ENCODE results near the gene MAGI1.

MAGI1 gene

DNA sequence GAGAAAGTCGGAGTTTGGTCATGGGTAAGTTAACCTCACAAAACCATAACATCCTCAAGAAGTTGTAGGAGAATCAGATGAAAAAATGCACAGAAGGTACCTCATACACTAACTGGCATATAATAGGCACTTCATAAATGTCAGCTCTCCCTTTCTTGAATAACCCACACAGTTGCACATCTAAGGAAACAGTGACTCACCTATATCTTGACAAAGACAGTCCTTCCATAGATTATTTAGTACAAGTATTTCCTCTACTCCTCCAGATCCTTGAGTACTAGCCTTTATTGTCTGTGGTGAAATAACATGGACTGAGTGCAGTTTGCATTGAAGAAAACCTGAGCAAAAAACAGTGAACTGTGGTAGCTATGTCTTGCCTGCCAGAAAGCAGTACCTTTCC is 46.6 kb downstream of the MAGI1 start:
- ChIA-PET POLR2A (no interaction called here), CTCF (no interaction called here)
- no peak for DNase-seq (ENCODE audit: extremely low spot score)
- no peak for TF ChIP-seq L3MBTL2 (conservative IDR thresholded peaks at IDR 0.05)
- no peak for TF ChIP-seq SP1 (IDR thresholded peaks at IDR 0.05)
- TF ChIP-seq FOXA1 (IDR thresholded peaks at IDR 0.05): no peak
- TF ChIP-seq, protein P1, sequence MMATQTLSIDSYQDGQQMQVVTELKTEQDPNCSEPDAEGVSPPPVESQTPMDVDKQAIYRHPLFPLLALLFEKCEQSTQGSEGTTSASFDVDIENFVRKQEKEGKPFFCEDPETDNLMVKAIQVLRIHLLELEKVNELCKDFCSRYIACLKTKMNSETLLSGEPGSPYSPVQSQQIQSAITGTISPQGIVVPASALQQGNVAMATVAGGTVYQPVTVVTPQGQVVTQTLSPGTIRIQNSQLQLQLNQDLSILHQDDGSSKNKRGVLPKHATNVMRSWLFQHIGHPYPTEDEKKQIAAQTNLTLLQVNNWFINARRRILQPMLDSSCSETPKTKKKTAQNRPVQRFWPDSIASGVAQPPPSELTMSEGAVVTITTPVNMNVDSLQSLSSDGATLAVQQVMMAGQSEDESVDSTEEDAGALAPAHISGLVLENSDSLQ (IDR thresholded peaks at IDR 0.05): no peak
- TF ChIP-seq FOXK2 (IDR thresholded peaks at IDR 0.05): no peak
- no peak for TF ChIP-seq NFRKB (IDR thresholded peaks at IDR 0.05)
- TF ChIP-seq LEF1 (IDR thresholded peaks at IDR 0.05; ENCODE audit: borderline replicate concordance): no peak
- no peak for TF ChIP-seq BHLHE40 (IDR thresholded peaks at IDR 0.05; ENCODE audit: borderline replicate concordance)
- no peak for TF ChIP-seq ZNF384 (IDR thresholded peaks at IDR 0.05)
- TF ChIP-seq ARNT (IDR thresholded peaks at IDR 0.05): no peak
- no peak for TF ChIP-seq FOXM1 (IDR thresholded peaks at IDR 0.05; ENCODE audit: borderline replicate concordance)
- TF ChIP-seq TARDBP (IDR thresholded peaks at IDR 0.05): no peak
- TF ChIP-seq SUZ12 (IDR thresholded peaks at IDR 0.05): no peak
- TF ChIP-seq ELF4 (IDR thresholded peaks at IDR 0.05): no peak
- no peak for TF ChIP-seq CTBP1 (IDR thresholded peaks at IDR 0.05; ENCODE audit: borderline replicate concordance)
- no peak for TF ChIP-seq HDGF (IDR thresholded peaks at IDR 0.05; ENCODE audit: borderline replicate concordance)

DNA sequence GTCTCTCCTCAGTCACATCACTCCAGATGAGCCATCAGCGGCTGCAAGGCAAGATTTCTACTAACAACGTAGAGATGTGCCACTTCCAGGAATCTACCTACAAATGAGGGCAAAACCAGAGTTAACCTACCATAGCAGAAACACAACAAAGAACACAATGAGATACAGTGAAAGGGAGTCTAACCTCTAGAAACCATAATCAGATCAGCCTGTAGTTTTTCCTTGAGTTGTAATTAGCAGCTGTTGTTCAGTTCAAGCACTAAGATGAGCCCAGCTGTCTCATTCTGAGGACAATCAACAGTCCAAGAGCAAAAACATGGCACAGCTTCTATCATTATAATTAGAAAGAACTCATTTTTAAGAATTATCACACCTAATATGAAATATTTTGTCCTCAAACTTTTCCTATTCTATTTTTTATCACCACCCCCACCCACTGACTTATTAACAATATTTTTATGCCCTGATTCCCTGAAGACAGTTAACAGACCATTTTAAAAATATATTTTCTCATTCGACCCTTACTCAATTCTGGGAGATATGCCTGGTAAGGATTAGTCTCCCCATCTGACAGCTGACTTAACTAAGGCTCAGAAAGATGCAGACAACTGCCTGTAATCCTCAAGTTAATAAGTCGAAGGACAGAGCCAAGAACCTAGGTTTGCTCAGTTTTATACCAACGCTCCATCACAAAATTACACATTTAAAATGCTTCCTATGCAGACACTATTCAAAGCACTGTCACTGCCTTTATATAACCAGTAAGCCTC is 50.1 kb downstream of the MAGI1 start:
- DNase-seq (ENCODE audit: extremely low spot score): no peak
- TF ChIP-seq, protein P1 (IDR thresholded peaks at IDR 0.05): no peak
- TF ChIP-seq FOXM1 (IDR thresholded peaks at IDR 0.05; ENCODE audit: borderline replicate concordance): no peak
- no peak for TF ChIP-seq CTBP1 (IDR thresholded peaks at IDR 0.05; ENCODE audit: borderline replicate concordance)
- no peak for TF ChIP-seq FOXA1 (IDR thresholded peaks at IDR 0.05)
- TF ChIP-seq TARDBP (IDR thresholded peaks at IDR 0.05): no peak
- TF ChIP-seq NFRKB (IDR thresholded peaks at IDR 0.05): no peak
- no peak for TF ChIP-seq SP1 (IDR thresholded peaks at IDR 0.05)
- no peak for TF ChIP-seq ZNF384 (IDR thresholded peaks at IDR 0.05)
- no peak for TF ChIP-seq L3MBTL2 (conservative IDR thresholded peaks at IDR 0.05)
- TF ChIP-seq ARNT (IDR thresholded peaks at IDR 0.05): no peak
- no peak for TF ChIP-seq BHLHE40 (IDR thresholded peaks at IDR 0.05; ENCODE audit: borderline replicate concordance)
- ChIA-PET POLR2A (no interaction called here), CTCF (no interaction called here)

DNA sequence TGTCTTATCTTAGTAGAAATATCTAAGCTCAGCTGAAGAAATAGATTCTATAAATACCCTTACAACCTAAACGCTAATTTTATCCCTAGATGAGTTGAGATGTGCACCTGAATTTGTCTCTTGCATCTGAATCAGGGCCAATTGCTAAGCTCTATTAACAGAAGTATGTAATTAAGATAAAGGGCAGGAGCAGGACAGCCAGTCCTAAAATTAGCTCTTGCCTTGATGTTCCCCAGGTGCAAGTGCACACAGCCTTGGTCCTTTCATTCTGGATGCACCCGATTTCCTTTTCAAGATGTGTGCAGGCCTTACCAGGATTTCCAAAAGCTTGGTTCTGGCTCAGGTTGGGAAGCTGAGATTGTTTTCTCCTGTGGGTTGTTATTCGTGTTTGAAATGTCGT is 52.4 kb downstream of the MAGI1 start:
- CTCF ChIA-PET: no interaction called here
- no peak for TF ChIP-seq LEF1 (IDR thresholded peaks at IDR 0.05; ENCODE audit: borderline replicate concordance)
- TF ChIP-seq ZNF384 (IDR thresholded peaks at IDR 0.05): no peak
- no peak for TF ChIP-seq SP1 (IDR thresholded peaks at IDR 0.05)
- no peak for TF ChIP-seq FOXM1 (IDR thresholded peaks at IDR 0.05; ENCODE audit: borderline replicate concordance)
- no peak for TF ChIP-seq CTBP1 (IDR thresholded peaks at IDR 0.05; ENCODE audit: borderline replicate concordance)
- TF ChIP-seq ARNT (IDR thresholded peaks at IDR 0.05): no peak
- POLR2A ChIA-PET: no interaction called here
- no peak for DNase-seq (ENCODE audit: extremely low spot score)

DNA sequence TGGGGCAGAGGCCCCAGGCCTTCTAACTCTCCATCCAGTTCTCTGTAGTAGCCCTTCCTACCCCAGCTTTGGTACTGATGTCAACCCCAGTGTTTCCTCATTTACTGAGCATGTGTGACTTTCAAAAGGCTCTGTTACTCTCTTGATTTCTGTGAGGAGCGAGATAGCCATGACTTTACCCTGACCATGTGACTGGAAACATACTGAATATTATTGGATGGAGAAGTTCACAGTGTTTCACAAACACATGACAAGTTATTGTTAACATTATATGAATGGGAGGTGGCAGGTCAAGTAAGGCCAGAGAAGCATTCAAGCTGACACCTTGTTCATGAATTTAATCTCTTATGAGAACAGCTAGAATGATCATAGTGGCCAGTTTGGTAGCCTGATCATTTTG is 53.7 kb downstream of the MAGI1 start:
- DNase-seq (ENCODE audit: extremely low spot score): no peak
- ChIA-PET POLR2A (no interaction called here), CTCF (no interaction called here)
- TF ChIP-seq FOXA1 (IDR thresholded peaks at IDR 0.05) (no peak), ZNF384 (IDR thresholded peaks at IDR 0.05) (no peak), FOXM1 (IDR thresholded peaks at IDR 0.05; ENCODE audit: borderline replicate concordance) (no peak), SUZ12 (IDR thresholded peaks at IDR 0.05) (no peak), HDGF (IDR thresholded peaks at IDR 0.05; ENCODE audit: borderline replicate concordance) (no peak), NFRKB (IDR thresholded peaks at IDR 0.05) (no peak), CTBP1 (IDR thresholded peaks at IDR 0.05; ENCODE audit: borderline replicate concordance) (no peak), FOXK2 (IDR thresholded peaks at IDR 0.05) (no peak), L3MBTL2 (conservative IDR thresholded peaks at IDR 0.05) (no peak), BHLHE40 (IDR thresholded peaks at IDR 0.05; ENCODE audit: borderline replicate concordance) (no peak), ELF4 (IDR thresholded peaks at IDR 0.05) (no peak)

DNA sequence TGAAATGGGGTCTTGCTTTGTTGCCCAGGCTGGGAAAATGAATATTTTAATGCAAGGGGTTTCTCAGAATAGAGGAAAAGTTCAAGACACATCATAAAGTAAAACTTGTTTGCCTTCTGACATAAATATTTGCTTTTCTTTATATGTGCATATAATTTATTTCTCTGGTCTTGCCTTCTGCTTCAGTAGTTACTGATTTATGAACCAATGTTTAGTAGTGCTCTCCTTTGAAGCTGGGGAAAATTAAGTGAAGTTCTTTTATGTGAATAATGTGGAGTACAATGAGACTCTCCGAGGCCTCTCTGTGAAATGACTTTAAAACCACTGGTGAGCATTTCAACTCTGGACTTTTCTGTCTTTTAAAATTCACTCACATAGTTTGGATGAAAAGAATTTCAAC is 55.6 kb downstream of the MAGI1 start:
- DNase-seq (ENCODE audit: extremely low spot score): no peak
- TF ChIP-seq FOXM1 (IDR thresholded peaks at IDR 0.05; ENCODE audit: borderline replicate concordance) (no peak), SP1 (IDR thresholded peaks at IDR 0.05) (no peak), FOXK2 (IDR thresholded peaks at IDR 0.05) (no peak), HDGF (IDR thresholded peaks at IDR 0.05; ENCODE audit: borderline replicate concordance) (no peak), ZNF384 (IDR thresholded peaks at IDR 0.05) (no peak)
- CTCF ChIA-PET: no interaction called here
- POLR2A ChIA-PET: no interaction called here

DNA sequence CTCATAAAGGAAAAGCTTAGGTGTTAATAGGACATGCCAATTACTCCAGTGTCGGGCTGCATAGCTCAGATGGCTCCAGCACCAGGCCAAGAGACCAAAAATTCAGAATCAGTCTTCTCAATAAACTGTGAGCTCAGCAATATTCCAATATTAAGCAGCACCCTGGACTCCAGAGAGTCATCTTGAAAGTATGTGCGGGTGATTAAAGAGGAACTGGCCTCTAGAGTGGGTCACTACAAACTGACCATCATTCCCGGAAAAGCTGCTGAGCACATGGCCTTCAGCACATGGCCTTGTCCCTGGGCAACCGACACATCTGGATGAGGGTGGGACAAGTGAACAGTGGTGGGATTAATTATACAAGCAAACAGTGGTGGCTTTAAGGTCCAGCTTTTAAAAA is 59.0 kb downstream of the MAGI1 start:
- ChIA-PET CTCF (no interaction called here), POLR2A (interaction anchor here (1.0 kb wide), 1 partner anchor 38 kb away, joined by 3 read pairs; no protein-coding TSS in a partner anchor)
- TF ChIP-seq, protein P1 (IDR thresholded peaks at IDR 0.05): no peak
- TF ChIP-seq ARNT (IDR thresholded peaks at IDR 0.05) (no peak), CTBP1 (IDR thresholded peaks at IDR 0.05; ENCODE audit: borderline replicate concordance) (no peak), BHLHE40 (IDR thresholded peaks at IDR 0.05; ENCODE audit: borderline replicate concordance) (no peak), TARDBP (IDR thresholded peaks at IDR 0.05) (no peak), SUZ12 (IDR thresholded peaks at IDR 0.05) (no peak), SP1 (IDR thresholded peaks at IDR 0.05) (no peak), NFRKB (IDR thresholded peaks at IDR 0.05) (no peak), FOXM1 (IDR thresholded peaks at IDR 0.05; ENCODE audit: borderline replicate concordance) (no peak), ELF4 (IDR thresholded peaks at IDR 0.05) (no peak), L3MBTL2 (conservative IDR thresholded peaks at IDR 0.05) (no peak), LEF1 (IDR thresholded peaks at IDR 0.05; ENCODE audit: borderline replicate concordance) (no peak), HDGF (IDR thresholded peaks at IDR 0.05; ENCODE audit: borderline replicate concordance) (no peak), FOXK2 (IDR thresholded peaks at IDR 0.05) (no peak), ZNF384 (IDR thresholded peaks at IDR 0.05) (no peak), FOXA1 (IDR thresholded peaks at IDR 0.05) (no peak)
- DNase-seq (ENCODE audit: extremely low spot score): no peak

All from HEK293T (cell line).